Measurements from ENCODE around the gene KBTBD3.
"Not testable (repeated sequence)": the region's sequence is repeated elsewhere in the genome, so short reads cannot be mapped to it uniquely, and the experiment has no call there.

KBTBD3 gene

DNA sequence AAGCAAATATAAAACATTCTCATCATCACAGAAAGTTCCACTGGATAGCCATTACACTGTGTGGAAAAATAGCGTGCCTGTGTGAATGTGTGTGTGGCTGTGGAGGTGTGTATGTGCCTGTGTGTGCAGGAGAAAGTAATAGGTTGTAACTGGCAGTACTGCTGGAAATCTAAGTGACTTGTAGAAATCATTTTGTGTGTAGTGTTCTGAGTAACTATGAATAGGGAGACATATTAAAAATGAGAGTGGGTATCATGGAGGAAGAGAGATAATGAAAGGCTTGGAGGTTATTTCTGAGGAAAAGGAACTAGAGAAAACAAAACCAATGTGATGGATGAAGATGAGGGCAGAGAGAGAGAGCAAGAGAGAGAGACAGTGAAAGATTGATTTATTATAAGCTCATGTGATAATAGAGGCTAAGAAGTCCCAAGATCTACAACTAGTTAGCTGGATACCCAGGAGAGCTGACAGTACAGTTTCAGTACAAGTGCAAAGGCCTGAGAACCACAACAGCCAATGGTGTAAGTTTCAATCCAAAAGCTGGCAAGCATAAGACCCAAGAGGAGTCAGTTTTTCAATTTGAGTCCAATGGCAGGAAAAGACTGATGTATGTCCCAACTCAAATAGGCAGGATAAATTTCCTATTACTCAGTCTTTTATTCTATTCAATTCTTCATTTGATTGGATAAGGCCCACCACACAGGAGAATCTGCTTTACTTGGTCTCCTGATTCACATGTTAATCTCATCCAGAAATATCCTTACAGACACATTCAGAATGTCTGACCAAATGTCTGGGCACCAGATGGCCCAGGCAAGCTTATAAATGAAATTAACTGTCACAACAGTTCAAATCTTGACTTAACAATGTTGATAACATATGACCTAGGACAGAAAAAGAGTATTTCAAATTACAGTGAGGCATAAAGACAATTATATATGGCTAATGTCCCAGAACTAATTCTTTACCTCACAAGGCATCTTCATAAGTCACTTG lies 14.9 kb downstream of the KBTBD3 start:
- DNase-seq (ENCODE audit: low read depth in 2 of 2, low spot score in 1 of 2) = no peak

GRCh38 chr11:106061249-106061784 lies 15.8 kb downstream of the KBTBD3 start:
- no peak for DNase-seq (ENCODE audit: low read depth in 2 of 2, low spot score in 1 of 2)

GRCh38 chr11:106059617-106060016 lies 17.5 kb downstream of the KBTBD3 start:
- no peak for DNase-seq (ENCODE audit: low read depth in 2 of 2, low spot score in 1 of 2)

DNA sequence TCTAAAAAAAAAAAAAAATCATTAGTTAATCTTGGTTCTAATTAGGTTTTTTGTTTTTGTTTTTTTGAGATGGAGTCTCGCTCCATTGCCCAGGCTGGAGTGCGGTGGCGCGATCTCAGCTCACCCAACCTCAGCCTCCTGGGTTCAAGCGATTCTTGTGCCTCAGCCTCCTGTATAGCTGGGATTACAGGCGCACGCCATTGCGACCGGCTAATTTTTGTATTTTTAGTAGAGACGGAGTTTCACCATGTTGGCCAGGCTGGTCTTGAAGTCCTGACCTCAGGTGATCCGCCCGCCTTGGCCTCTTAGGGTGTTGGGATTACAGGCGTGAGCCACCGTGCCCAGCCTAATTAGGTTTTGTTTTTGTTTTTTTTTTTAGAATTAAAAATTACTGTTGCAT lies 18.8 kb downstream of the KBTBD3 start:
- DNase-seq (ENCODE audit: low read depth in 2 of 2, low spot score in 1 of 2) = not testable (repeated sequence)

DNA sequence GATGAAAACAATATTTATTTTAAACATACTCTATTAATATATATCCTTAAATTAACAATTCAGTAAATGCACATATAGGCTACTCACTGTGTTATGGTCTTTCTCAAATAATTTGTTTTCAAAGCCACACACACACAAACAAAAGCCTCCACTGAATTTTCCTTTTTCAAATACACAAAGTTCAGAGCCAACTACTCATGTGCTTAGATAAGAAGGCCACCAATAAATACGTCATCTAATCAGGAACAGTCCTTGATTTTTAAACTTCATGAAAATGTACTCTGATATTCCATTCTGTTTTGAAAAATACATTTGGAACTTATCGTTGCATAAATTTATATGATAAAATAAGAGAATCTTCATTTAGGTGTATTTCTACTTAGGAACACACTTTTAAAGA lies 26.0 kb downstream of the KBTBD3 start:
- DNase-seq (ENCODE audit: low read depth in 2 of 2, low spot score in 1 of 2) = no peak

DNA sequence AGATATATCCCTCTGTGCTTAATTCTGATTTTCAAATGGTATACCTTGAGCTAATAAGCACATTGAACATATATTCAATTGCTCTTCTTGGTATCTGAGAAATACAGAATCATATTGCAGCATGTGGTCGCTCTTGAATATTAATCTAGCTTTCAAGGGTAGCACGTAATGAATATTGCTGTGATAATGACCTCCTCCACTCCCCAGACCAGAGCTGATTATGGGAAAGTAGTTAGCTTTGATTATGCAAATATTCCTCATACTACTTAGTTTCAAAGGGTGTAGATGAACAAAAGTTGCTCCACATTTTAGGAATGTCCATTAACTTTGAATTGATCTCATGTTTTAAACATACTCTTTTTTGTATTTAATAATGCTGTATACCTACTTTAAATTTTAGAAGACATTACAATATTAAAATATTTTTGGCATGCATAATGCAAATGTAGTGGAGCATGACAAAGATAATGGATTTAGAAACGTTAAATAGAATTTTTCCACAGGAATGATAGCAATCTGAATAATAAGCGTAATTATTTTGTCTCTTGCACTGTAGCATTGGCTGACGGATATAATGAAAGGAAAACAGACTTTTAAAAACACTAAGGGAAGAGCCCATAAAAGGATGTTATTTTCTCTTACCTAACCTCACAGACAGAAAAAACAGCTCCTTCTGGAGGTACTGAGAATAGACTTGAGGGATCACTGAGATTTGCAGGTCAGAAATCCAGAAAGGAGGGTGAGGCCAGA lies 27.2 kb downstream of the KBTBD3 start:
- no peak for DNase-seq (ENCODE audit: low read depth in 2 of 2, low spot score in 1 of 2)

DNA sequence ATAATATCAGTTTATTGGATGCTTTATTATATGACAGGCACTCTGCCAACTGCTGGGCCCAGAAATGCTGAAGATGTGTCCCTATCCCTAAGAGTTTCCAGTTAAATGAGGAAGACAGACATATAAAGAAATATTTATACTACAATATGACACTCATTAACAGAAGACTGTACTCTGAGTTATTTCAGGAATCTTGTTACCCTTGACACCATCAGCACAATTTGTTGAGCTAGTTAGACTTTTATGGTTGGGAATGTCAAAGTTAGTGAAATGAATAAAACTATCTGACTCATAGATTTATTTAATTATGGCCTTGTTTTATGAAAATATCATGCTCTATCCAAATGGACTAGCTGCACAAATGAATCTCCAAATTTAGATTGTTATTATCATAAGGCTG lies 29.5 kb downstream of the KBTBD3 start:
- DNase-seq (ENCODE audit: low read depth in 2 of 2, low spot score in 1 of 2) = no peak

GRCh38 chr11:106043540-106043939 lies 33.6 kb downstream of the KBTBD3 start:
- DNase-seq (ENCODE audit: low read depth in 2 of 2, low spot score in 1 of 2) = no peak

- DNase-seq (ENCODE audit: low read depth in 2 of 2, low spot score in 1 of 2) = no peak
Observed at GRCh38 chr11:106032861-106033260, 44.3 kb downstream of the KBTBD3 start.

DNA sequence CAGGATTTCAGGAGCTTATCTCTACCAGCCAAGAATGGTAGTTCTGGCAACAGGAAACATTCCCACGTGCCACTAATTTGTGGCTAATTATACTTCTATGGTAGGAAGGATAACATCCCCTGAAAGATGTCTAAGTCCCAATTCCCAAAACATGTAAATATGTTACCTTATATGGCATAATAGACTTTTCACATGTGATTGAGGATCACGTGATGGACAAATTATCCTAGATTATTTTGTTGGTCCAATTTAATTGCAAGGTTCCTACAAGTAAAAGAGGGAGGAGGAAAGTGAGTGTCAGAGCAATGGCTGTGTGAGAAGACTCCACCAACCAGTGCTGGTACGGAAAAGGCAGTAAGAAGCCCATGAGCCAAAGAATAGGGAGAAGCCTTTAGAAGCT lies 45.2 kb downstream of the KBTBD3 start:
- no peak for DNase-seq (ENCODE audit: low read depth in 2 of 2, low spot score in 1 of 2)

GRCh38 chr11:106031202-106031810 lies 45.8 kb downstream of the KBTBD3 start:
- DNase-seq (ENCODE audit: low read depth in 2 of 2, low spot score in 1 of 2) = no peak

GRCh38 chr11:106030609-106031008 lies 46.5 kb downstream of the KBTBD3 start:
- DNase-seq (ENCODE audit: low read depth in 2 of 2, low spot score in 1 of 2) = no peak

DNA sequence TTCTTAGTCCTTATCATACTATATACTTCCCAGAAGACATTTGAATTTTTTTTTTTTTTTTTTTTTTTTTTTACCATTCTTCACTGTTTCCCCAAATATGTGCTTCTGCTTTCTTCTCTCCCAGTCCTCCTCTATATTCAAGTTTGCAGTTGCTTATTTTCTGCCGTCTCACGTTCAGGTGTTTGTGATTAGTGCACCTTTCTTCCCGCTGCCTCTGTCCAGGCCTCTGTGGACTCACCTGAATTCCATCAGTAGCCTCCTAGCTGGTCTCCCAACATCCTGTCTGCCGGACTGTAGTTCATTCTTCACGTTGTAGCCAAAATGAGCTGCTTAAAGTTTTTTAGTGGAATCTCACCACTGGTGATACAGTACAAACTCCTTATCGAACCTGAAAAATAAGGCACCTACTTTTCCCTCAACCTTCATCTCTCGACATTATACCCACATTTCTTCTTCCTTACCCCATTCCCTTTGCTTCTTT lies 54.3 kb downstream of the KBTBD3 start:
- no peak for DNase-seq (ENCODE audit: low read depth in 2 of 2, low spot score in 1 of 2)

- DNase-seq (ENCODE audit: low read depth in 2 of 2, low spot score in 1 of 2) = peak; percentile 89 to 91
Observed at GRCh38 chr11:106021967-106022794, 55.0 kb downstream of the KBTBD3 start, which contains the start of gene MSANTD4. MSANTD4 (minus strand) TSS chr11:106022240; CDS start chr11:106010917, 11,323 bp downstream.

GRCh38 chr11:106021181-106021966 lies 55.8 kb downstream of the KBTBD3 start:
- DNase-seq (ENCODE audit: low read depth in 2 of 2, low spot score in 1 of 2) = no peak

- no peak for DNase-seq (ENCODE audit: low read depth in 2 of 2, low spot score in 1 of 2)
Observed at GRCh38 chr11:106017093-106017492, 60.1 kb downstream of the KBTBD3 start.

- DNase-seq (ENCODE audit: low read depth in 2 of 2, low spot score in 1 of 2) = no peak
Observed at GRCh38 chr11:106015066-106015465, 62.1 kb downstream of the KBTBD3 start.

- no peak for DNase-seq (ENCODE audit: low read depth in 2 of 2, low spot score in 1 of 2)
Observed at GRCh38 chr11:106014620-106015019, 62.5 kb downstream of the KBTBD3 start.

DNA sequence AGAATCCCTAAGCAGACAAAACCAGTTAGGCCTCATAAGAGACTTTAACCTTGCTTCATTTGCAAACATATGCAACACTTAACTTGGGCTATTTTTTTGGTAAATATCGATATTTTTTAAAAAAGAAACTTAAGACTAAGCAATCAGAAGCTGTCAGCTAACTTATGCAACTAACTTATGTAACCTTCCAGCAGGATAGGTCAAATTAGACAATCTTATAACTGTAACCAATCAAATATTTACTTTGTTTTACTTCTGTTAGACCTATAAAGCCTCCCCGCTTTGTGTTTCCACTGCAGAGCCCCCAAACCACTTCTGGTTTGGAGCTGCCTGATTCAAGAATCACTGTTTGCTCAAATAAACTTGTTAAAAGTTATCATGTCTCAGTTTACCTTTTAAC lies 63.1 kb downstream of the KBTBD3 start:
- DNase-seq (ENCODE audit: low read depth in 2 of 2, low spot score in 1 of 2) = no peak
